ENCODE measurements around the gene KRT2.

KRT2 gene

DNA sequence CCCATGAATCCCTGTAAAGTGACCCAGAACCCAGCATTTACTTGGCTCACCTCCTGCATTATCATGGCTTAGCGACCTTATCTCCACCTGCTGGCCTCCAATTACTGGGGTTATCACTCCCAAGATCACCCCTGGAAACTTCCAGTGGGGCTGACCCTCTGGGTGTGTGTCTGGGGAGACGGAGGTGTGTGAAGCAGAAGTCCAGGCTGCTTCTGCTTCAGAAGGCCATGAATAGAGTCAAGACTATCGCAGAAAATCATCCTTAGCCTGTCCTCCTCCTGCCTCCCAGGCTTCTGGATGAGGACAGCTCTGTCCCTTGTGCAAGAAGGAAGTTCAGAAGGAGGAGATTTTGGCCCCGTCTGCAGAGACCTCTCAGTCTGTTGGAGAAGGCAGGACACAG lies 50.3 kb downstream of the KRT2 start:
- intact Hi-C loops (cut with DNase I): no loop called here
- no peak for DNase-seq

- intact Hi-C loops (cut with DNase I): no loop called here
- DNase-seq: no peak
These were observed 51.0 kb downstream of the KRT2 start, which contains the start of gene KRT72 for GRCh38 chr12:52600941-52601481. KRT72 (minus strand) TSS chr12:52601463; CDS start chr12:52601452, 11 bp downstream.

- DNase-seq: no peak
- intact Hi-C loops (cut with DNase I): no loop called here
These were observed 51.5 kb downstream of the KRT2 start for GRCh38 chr12:52600475-52600874.

- intact Hi-C loops (cut with DNase I): no loop called here
- DNase-seq: no peak
These were observed 51.9 kb downstream of the KRT2 start for GRCh38 chr12:52600071-52600470.

DNA sequence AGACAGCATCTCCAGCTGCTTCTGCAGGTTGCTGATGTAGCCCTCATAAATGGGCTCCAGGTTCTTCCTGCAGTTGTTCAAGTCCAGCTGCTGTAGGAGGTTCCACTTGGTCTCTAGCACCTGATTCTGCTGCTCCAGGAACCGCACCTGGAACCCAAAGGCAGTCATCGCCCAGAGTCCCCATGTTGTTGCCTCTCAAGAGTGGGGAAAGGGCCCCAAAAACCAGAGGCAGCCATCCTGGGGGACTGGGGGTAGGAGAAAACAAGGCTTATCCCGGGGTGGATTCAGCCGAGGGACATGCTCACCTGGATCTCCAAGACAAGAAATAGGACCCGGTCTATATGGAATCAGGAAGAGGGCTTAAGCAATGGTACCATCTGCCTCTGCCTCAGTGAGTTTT lies 53.0 kb downstream of the KRT2 start:
- intact Hi-C loops (cut with DNase I): no loop called here
- DNase-seq: no peak

Data from posterior cingulate gyrus (tissue), 11 donors.